Measurements from ENCODE around the gene STIMATE. TPM values are rescaled to one million over a fixed set of nuclear protein-coding genes. Genes with fewer than 3 reads are reported as not detected.

STIMATE gene
- total and polyA plus RNA-seq, 2 donors from 2014 or later: 21.4 to 23.3 TPM

- TF ChIP-seq, protein P1, sequence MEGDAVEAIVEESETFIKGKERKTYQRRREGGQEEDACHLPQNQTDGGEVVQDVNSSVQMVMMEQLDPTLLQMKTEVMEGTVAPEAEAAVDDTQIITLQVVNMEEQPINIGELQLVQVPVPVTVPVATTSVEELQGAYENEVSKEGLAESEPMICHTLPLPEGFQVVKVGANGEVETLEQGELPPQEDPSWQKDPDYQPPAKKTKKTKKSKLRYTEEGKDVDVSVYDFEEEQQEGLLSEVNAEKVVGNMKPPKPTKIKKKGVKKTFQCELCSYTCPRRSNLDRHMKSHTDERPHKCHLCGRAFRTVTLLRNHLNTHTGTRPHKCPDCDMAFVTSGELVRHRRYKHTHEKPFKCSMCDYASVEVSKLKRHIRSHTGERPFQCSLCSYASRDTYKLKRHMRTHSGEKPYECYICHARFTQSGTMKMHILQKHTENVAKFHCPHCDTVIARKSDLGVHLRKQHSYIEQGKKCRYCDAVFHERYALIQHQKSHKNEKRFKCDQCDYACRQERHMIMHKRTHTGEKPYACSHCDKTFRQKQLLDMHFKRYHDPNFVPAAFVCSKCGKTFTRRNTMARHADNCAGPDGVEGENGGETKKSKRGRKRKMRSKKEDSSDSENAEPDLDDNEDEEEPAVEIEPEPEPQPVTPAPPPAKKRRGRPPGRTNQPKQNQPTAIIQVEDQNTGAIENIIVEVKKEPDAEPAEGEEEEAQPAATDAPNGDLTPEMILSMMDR (IDR thresholded peaks at IDR 0.05; ENCODE audit: borderline replicate concordance, extremely low read depth, insufficient read depth): peak; percentile 49
- H3K27ac ChIP-seq (ENCODE audit: low read depth in 2 of 2, low read length in 2 of 2): no peak overlapping the region
- no peak overlapping the region for H3K9ac ChIP-seq (ENCODE audit: low read length in 3 of 3)
- DNase-seq (peak in 4 of 5 donors; percentile 31 to 60 (median 51)), FAIRE-seq (no peak)
- intact Hi-C loops (cut with DNase I): no loop called here
- no peaks in the 10 kb centered on the region for H3K27me3 ChIP-seq (ENCODE audit: control insufficient read depth, insufficient read depth, low read length)
- no peak overlapping the region for H3K4me3 ChIP-seq (ENCODE audit: low read length in 3 of 3)
- H3K36me3 ChIP-seq (ENCODE audit: control insufficient read depth in 2 of 3, insufficient read depth in 3 of 3, low read length in 3 of 3): peaks cover 2 to 31% (median 17%) of the 10 kb centered on the region in 3 donors
- no peaks in the 10 kb centered on the region for H3K4me1 ChIP-seq (ENCODE audit: control insufficient read depth in 2 of 3, insufficient read depth in 2 of 3, low read depth in 1 of 3, low read length in 3 of 3)
- no peaks in the 10 kb centered on the region for H3K9me3 ChIP-seq (ENCODE audit: control insufficient read depth in 2 of 3, insufficient read depth in 1 of 3, low read length in 3 of 3)
Measured at GRCh38 chr3:52851348-52851747, 46.0 kb downstream of the STIMATE start.

DNA sequence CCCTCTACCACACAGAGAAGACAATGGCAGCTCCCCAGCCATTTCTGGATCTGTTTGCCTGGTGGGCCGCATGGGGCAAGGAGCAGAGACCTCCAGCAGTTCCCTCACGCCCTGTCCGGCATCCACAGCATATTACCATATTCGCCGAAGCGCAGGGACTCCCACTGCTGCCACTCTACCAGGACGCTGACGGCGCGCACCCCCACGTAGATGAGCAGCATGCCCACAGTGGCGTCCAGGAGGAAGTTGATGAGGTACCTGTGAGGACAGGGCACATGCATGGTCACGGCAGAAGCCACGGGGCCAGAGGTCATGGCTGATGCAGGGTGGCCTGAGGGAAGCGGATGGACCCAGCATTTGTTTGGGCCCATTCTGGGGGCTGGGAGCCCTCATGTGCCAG, 47.7 kb downstream of the STIMATE start:
- Histone ChIP-seq H3K4me1 (ENCODE audit: control insufficient read depth in 2 of 3, insufficient read depth in 2 of 3, low read depth in 1 of 3, low read length in 3 of 3) (peaks cover 0 to 4% (median 0%) of the 10 kb centered on the region in 3 donors), H3K9me3 (ENCODE audit: control insufficient read depth in 2 of 3, insufficient read depth in 1 of 3, low read length in 3 of 3) (no peaks in the 10 kb centered on the region), H3K36me3 (ENCODE audit: control insufficient read depth in 2 of 3, insufficient read depth in 3 of 3, low read length in 3 of 3) (peaks cover 2 to 31% (median 17%) of the 10 kb centered on the region in 3 donors), H3K27me3 (ENCODE audit: control insufficient read depth, insufficient read depth, low read length) (no peaks in the 10 kb centered on the region), H3K9ac (ENCODE audit: low read length in 3 of 3) (no peak overlapping the region), H3K4me3 (ENCODE audit: low read length in 3 of 3) (no peak overlapping the region), H3K27ac (ENCODE audit: low read depth in 2 of 2, low read length in 2 of 2) (no peak overlapping the region)
- intact Hi-C loops (cut with DNase I): no loop called here
- DNase-seq (peak in 1 of 5 donors; percentile 43), FAIRE-seq (no peak)
- TF ChIP-seq, protein P1 (IDR thresholded peaks at IDR 0.05; ENCODE audit: borderline replicate concordance, extremely low read depth, insufficient read depth): no peak

- intact Hi-C loops (cut with DNase I): no loop called here
- Histone ChIP-seq H3K9me3 (ENCODE audit: control insufficient read depth in 2 of 3, insufficient read depth in 1 of 3, low read length in 3 of 3) (no peaks in the 10 kb centered on the region), H3K27me3 (ENCODE audit: control insufficient read depth, insufficient read depth, low read length) (no peaks in the 10 kb centered on the region), H3K4me1 (ENCODE audit: control insufficient read depth in 2 of 3, insufficient read depth in 2 of 3, low read depth in 1 of 3, low read length in 3 of 3) (peaks cover 0 to 4% (median 0%) of the 10 kb centered on the region in 3 donors), H3K9ac (ENCODE audit: low read length in 3 of 3) (no peak overlapping the region), H3K27ac (ENCODE audit: low read depth in 2 of 2, low read length in 2 of 2) (no peak overlapping the region), H3K4me3 (ENCODE audit: low read length in 3 of 3) (no peak overlapping the region), H3K36me3 (ENCODE audit: control insufficient read depth in 2 of 3, insufficient read depth in 3 of 3, low read length in 3 of 3) (peaks cover 2 to 39% (median 17%) of the 10 kb centered on the region in 3 donors)
- TF ChIP-seq, protein P1 (IDR thresholded peaks at IDR 0.05; ENCODE audit: borderline replicate concordance, extremely low read depth, insufficient read depth): no peak
- DNase-seq (peak in 1 of 5 donors; percentile 27), FAIRE-seq (no peak)
Measured at GRCh38 chr3:52848617-52849016, 48.7 kb downstream of the STIMATE start.

DNA sequence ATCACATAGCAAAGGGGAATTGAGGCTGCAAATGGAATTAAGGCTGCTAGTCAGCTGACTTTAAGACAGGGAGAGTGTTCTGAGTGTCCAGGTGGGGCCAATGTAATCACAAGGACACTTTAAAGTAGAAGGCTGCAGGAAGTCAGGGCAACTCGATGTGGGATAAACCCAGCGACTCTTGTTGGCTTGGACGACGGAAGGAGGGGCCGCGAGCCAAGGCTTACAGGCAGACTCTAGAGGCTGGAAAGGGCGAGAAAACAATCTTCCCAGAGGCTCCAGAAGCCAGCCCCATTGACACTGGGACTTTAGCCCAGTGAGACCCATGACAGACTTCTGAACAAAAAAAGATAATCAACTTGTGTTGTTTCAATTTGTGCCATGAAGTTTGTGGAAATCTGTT, 49.6 kb downstream of the STIMATE start:
- Histone ChIP-seq H3K9ac (ENCODE audit: low read length in 3 of 3) (no peak overlapping the region), H3K27me3 (ENCODE audit: control insufficient read depth, insufficient read depth, low read length) (no peaks in the 10 kb centered on the region), H3K36me3 (ENCODE audit: control insufficient read depth in 2 of 3, insufficient read depth in 3 of 3, low read length in 3 of 3) (peaks cover 2 to 35% (median 17%) of the 10 kb centered on the region in 3 donors), H3K27ac (ENCODE audit: low read depth in 2 of 2, low read length in 2 of 2) (no peak overlapping the region), H3K4me3 (ENCODE audit: low read length in 3 of 3) (no peak overlapping the region), H3K9me3 (ENCODE audit: control insufficient read depth in 2 of 3, insufficient read depth in 1 of 3, low read length in 3 of 3) (no peaks in the 10 kb centered on the region), H3K4me1 (ENCODE audit: control insufficient read depth in 2 of 3, insufficient read depth in 2 of 3, low read depth in 1 of 3, low read length in 3 of 3) (peaks cover 0 to 4% (median 0%) of the 10 kb centered on the region in 3 donors)
- intact Hi-C loops (cut with DNase I): no loop called here
- TF ChIP-seq, protein P1 (IDR thresholded peaks at IDR 0.05; ENCODE audit: borderline replicate concordance, extremely low read depth, insufficient read depth): no peak
- DNase-seq (no peak), FAIRE-seq (no peak)

All from kidney (tissue), 14 donors.